CD14-positive monocyte (primary cell): ENCODE results near the gene HECTD4. TPM values are rescaled to one million over a fixed set of nuclear protein-coding genes. Genes with fewer than 3 reads are reported as not detected.

Experiments used
- DNase-seq, 3 donors: peaks; one replicate each; pipeline ENCODE4 v3.0.0-alpha.2; 2011 to 2022
- H2AFZ ChIP-seq: 2 replicates; pipeline ENCODE4 v1.6.0; 2012; ENCODE audit warnings: mild to moderate bottlenecking, low read depth, low read length, inconsistent platforms; ENCODE audit not compliant: insufficient read depth, poor library complexity, severe bottlenecking
- H3K27ac ChIP-seq, 2 donors: 1 replicate in 1 of 2; 2 replicates in 1 of 2; pipeline ENCODE4 v1.5.1; 2012 to 2013; ENCODE audit warnings: low read length in 2 of 2, control low read depth in 1 of 2, inconsistent platforms in 1 of 2, low read depth in 1 of 2, mild to moderate bottlenecking in 1 of 2
- H3K27me3 ChIP-seq, 2 donors: one replicate each; pipeline versions ENCODE4 v1.6.0 to v1.6.1; 2011 to 2013; ENCODE audit warnings: low read length in 2 of 2; ENCODE audit not compliant: control insufficient read depth in 2 of 2, insufficient read depth in 2 of 2
- H3K36me3 ChIP-seq, 2 donors: replicated peaks in 1 of 2; 1 replicate in 1 of 2; 2 replicates in 1 of 2; pipeline versions ENCODE4 v1.5.1 to v1.6.1; 2012 to 2013; ENCODE audit warnings: low read length in 2 of 2, control low read depth in 1 of 2, inconsistent platforms in 1 of 2, mild to moderate bottlenecking in 1 of 2; ENCODE audit not compliant: insufficient read depth in 2 of 2, control insufficient read depth in 1 of 2
- H3K4me1 ChIP-seq, 2 donors: 1 replicate in 1 of 2; 2 replicates in 1 of 2; pipeline versions ENCODE4 v1.5.1 to v1.6.1; 2012 to 2013; ENCODE audit warnings: low read length in 2 of 2, control low read depth in 1 of 2, inconsistent platforms in 1 of 2, mild to moderate bottlenecking in 1 of 2, moderate library complexity in 1 of 2; ENCODE audit not compliant: insufficient read depth in 2 of 2, control insufficient read depth in 1 of 2
- H3K4me2 ChIP-seq: replicated peaks from 2 replicates; pipeline ENCODE3; 2012; ENCODE audit warnings: low read length, moderate library complexity, mild to moderate bottlenecking; ENCODE audit not compliant: poor library complexity, severe bottlenecking; ENCODE audit errors: extremely low read depth
- H3K4me3 ChIP-seq, 3 experiments: fragments of 200-600 bp in 1 of 3; sonication (generic) in 1 of 3; replicated peaks in 1 of 3; 1 replicate in 2 of 3; 2 replicates in 1 of 3; pipeline ENCODE4 v1.5.1; 2011 to 2013; ENCODE audit warnings: low read length in 3 of 3, mild to moderate bottlenecking in 3 of 3, control low read depth in 2 of 3, low read depth in 2 of 3, inconsistent platforms in 1 of 3, moderate library complexity in 1 of 3
- H3K79me2 ChIP-seq: 2 replicates; pipeline ENCODE4 v1.6.0; 2012; ENCODE audit warnings: mild to moderate bottlenecking, control low read depth, inconsistent platforms, low read length, moderate library complexity; ENCODE audit not compliant: insufficient read depth
- H3K9ac ChIP-seq: 2 replicates; pipeline ENCODE4 v1.6.0; 2017; ENCODE audit warnings: low read length, mild to moderate bottlenecking; ENCODE audit not compliant: insufficient read depth, poor library complexity, severe bottlenecking
- H3K9me3 ChIP-seq, 2 donors: replicated peaks in 1 of 2; 1 replicate in 1 of 2; 2 replicates in 1 of 2; pipeline versions ENCODE4 v1.5.1 to v1.6.1; 2012 to 2013; ENCODE audit warnings: low read length in 2 of 2, control low read depth in 1 of 2; ENCODE audit not compliant: control insufficient read depth in 1 of 2, insufficient read depth in 1 of 2
- H4K20me1 ChIP-seq: 2 replicates; pipeline ENCODE4 v1.6.0; 2012; ENCODE audit warnings: mild to moderate bottlenecking, low read length, control low read depth, moderate library complexity; ENCODE audit not compliant: insufficient read depth
- H3K27ac Mint-ChIP-seq, 7 donors: one replicate each; pipeline ENCODE4 v1.8.0; 2020; ENCODE audit warnings: mild to moderate bottlenecking in 7 of 7, mixed read lengths in 7 of 7, moderate library complexity in 6 of 7, inconsistent platforms in 2 of 7
- H3K27me3 Mint-ChIP-seq, 3 donors: one replicate each; pipeline ENCODE4 v1.8.0; 2021 to 2022; ENCODE audit warnings: low read depth in 3 of 3, mild to moderate bottlenecking in 3 of 3, mixed read lengths in 3 of 3, moderate library complexity in 3 of 3, inconsistent platforms in 1 of 3
- H3K36me3 Mint-ChIP-seq, 2 donors: one replicate each; pipeline ENCODE4 v1.8.0; 2020; ENCODE audit warnings: mixed read lengths in 2 of 2, inconsistent platforms in 1 of 2, mild to moderate bottlenecking in 1 of 2
- H3K4me1 Mint-ChIP-seq: one replicate; pipeline ENCODE4 v1.8.0; 2020; ENCODE audit warnings: mild to moderate bottlenecking, mixed read lengths
- H3K4me3 Mint-ChIP-seq, 2 donors: one replicate each; pipeline ENCODE4 v1.8.0; 2020; ENCODE audit warnings: mild to moderate bottlenecking in 2 of 2, mixed read lengths in 2 of 2, moderate library complexity in 1 of 2
- H3K9me3 Mint-ChIP-seq, 7 donors: one replicate each; pipeline ENCODE4 v1.8.0; 2020 to 2022; ENCODE audit warnings: mixed read lengths in 7 of 7, mild to moderate bottlenecking in 6 of 7, moderate library complexity in 6 of 7, inconsistent platforms in 2 of 7
- WGBS: methylation state at CpG from one replicate; pipeline ENCODE4 v1.1.5; 2013; ENCODE audit warnings: missing lambda C conversion rate; ENCODE audit not compliant: insufficient coverage; 5-methylcytosine and 5-hydroxymethylcytosine counted together
- intact Hi-C, 2 donors: fragments of 100-400 bp; cut with micrococcal nuclease; formaldehyde crosslinking; loops; one replicate each; pipeline versions ENCODE4 v1.15.0 to v1.15.1; 2023
- polyA plus RNA-seq, 3 donors: library from polyadenylated mRNA; depleted of rRNA in 1 of 3; unstranded in 2 of 3; stranded (reverse) in 1 of 3; fragments of 300-500 nt in 2 of 3; fragments of >200 nt in 1 of 3; fragmentation: Illumina TruSeq in 2 of 3; gene quantifications; 1 replicate in 2 of 3; 2 replicates in 1 of 3; pipeline ENCODE4 v1.2.3, GENCODE V29; 2012 to 2021
- TF ChIP-seq, protein P1 (sequence below): fragments of 200-600 bp; IDR thresholded peaks from one replicate; pipeline ENCODE4 v1.8.0; 2022; ENCODE audit warnings: antibody characterized with exemption, mild to moderate bottlenecking

The HECTD4 gene
- polyA plus RNA-seq, 3 donors, result 0.73 to 18.3 (median 2.4) TPM

GRCh38 chr12:112124918-112125249 lies 257.3 kb downstream of the HECTD4 start:
- H3K27ac ChIP-seq, result no peak overlapping the region
- H3K27ac Mint-ChIP-seq, result peak overlapping the region in 3 of 7 donors; percentile 1 to 92 (median 14)
- no CpG with 5 or more reads among the region's 1 CpG for WGBS

DNA sequence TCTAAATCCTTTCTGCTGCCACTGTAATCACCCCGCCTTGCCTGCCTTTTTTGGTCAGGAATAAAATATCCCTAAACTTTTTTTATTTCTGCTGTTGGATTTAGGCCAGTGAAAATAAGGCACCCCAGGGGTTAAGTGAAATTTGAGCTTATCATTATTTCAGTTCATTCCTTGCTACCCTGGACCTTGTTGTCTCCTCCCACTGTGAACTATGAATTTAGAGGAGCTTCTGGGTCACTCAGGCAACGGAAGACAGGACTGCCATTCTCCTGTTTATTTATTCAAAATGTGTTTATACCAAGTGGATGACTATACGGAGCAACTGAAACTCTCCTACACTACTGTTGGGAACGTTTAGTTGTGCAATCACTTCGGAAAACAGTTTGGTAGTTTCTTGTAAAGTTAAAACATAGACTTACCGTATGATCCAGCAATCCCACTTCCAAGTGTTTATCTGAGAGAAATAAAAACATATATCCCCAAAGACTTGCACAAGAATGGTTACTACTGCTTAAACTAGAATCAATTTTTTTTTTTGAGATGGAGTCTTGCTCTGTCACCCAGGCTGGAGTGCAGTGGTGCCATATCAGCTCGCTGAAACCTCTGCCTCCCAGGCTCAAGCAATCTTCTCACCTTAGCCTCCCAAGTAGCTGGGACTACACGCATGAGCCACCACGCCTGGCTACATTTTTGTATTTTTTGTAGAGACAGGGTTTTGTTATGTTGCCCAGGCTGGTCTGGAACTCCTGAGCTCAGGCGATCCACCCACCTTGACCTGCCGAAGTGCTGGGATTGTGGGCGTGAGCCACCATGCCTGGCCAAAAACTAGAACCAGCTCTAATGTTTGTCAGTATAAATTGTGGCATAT lies 259.2 kb downstream of the HECTD4 start:
- Histone ChIP-seq H4K20me1 (peaks cover 6% of the 10 kb centered on the region), H2AFZ (no peak overlapping the region), H3K79me2 (peaks cover 29% of the 10 kb centered on the region), H3K9me3 (no peaks in the 10 kb centered on the region), H3K27me3 (no peaks in the 10 kb centered on the region), H3K4me2 (no peak overlapping the region), H3K9ac (no peak overlapping the region), H3K36me3 (no peaks in the 10 kb centered on the region), H3K4me1 (peaks cover 36 to 47% of the 10 kb centered on the region in 2 donors), H3K4me3 (no peak overlapping the region), H3K27ac (no peak overlapping the region)
- intact Hi-C loops, result loop anchor here in 1 of 2 donors (10.0 kb wide), 1 partner anchor 262 kb away; the partner anchor contains the start of gene HECTD4
- DNase-seq, result no peak
- H3K9me3 Mint-ChIP-seq, result peaks cover 0 to 3% (median 0%) of the 10 kb centered on the region in 7 donors
- H3K4me1 Mint-ChIP-seq, result peaks cover 36% of the 10 kb centered on the region
- H3K36me3 Mint-ChIP-seq, result peaks cover 0 to 3% of the 10 kb centered on the region in 2 donors
- TF ChIP-seq, protein P1, sequence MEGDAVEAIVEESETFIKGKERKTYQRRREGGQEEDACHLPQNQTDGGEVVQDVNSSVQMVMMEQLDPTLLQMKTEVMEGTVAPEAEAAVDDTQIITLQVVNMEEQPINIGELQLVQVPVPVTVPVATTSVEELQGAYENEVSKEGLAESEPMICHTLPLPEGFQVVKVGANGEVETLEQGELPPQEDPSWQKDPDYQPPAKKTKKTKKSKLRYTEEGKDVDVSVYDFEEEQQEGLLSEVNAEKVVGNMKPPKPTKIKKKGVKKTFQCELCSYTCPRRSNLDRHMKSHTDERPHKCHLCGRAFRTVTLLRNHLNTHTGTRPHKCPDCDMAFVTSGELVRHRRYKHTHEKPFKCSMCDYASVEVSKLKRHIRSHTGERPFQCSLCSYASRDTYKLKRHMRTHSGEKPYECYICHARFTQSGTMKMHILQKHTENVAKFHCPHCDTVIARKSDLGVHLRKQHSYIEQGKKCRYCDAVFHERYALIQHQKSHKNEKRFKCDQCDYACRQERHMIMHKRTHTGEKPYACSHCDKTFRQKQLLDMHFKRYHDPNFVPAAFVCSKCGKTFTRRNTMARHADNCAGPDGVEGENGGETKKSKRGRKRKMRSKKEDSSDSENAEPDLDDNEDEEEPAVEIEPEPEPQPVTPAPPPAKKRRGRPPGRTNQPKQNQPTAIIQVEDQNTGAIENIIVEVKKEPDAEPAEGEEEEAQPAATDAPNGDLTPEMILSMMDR, result no peak
- H3K4me3 Mint-ChIP-seq, result no peak overlapping the region
- no peak overlapping the region for H3K27ac Mint-ChIP-seq
- H3K27me3 Mint-ChIP-seq, result peaks cover 0 to 6% (median 0%) of the 10 kb centered on the region in 3 donors
- WGBS, result 100% methylated on average over 1 of the region's 12 CpGs

More at GRCh38 chr12:112124918-112125249, 257.3 kb downstream of the HECTD4 start:
- Mint-ChIP-seq H3K27me3 (peaks cover 0 to 6% (median 0%) of the 10 kb centered on the region in 3 donors), H3K4me3 (peak overlapping the region in 1 of 2 donors; percentile 86), H3K9me3 (peaks cover 0 to 3% (median 0%) of the 10 kb centered on the region in 7 donors), H3K4me1 (peaks cover 45% of the 10 kb centered on the region), H3K36me3 (peaks cover 0 to 3% of the 10 kb centered on the region in 2 donors)
- H2AFZ ChIP-seq, result no peak overlapping the region
- intact Hi-C loops, result loop anchor here in 1 of 2 donors (5.0 to 10.0 kb wide), 2 partner anchors 260 to 287 kb away; partner anchors contain the start of gene HECTD4
- H3K9me3 ChIP-seq, result no peaks in the 10 kb centered on the region
- peaks cover 47% of the 10 kb centered on the region for H3K79me2 ChIP-seq
- no peaks in the 10 kb centered on the region for H3K27me3 ChIP-seq
- peaks cover 48 to 55% of the 10 kb centered on the region in 2 donors for H3K4me1 ChIP-seq
- H4K20me1 ChIP-seq, result peaks cover 6% of the 10 kb centered on the region
- H3K36me3 ChIP-seq, result no peaks in the 10 kb centered on the region
- peak overlapping the region in 1 of 3 experiments; percentile 95 for H3K4me3 ChIP-seq
- DNase-seq, result no peak
- no peak overlapping the region for H3K9ac ChIP-seq
- peak overlapping the region; percentile 95 for H3K4me2 ChIP-seq
- TF ChIP-seq, protein P1, result no peak
